ENCODE data around the gene PLA2G4C.

GRCh38 chr19:48060381-48060780 is 50.2 kb downstream of the PLA2G4C start:
- TF ChIP-seq CTCF (conservative IDR thresholded peaks at IDR 0.05; ENCODE audit: low read depth in 2 of 2) = no peak
- TF ChIP-seq REST (IDR thresholded peaks at IDR 0.05; ENCODE audit: unreplicated experiment) = no peak
- no peak for TF ChIP-seq ETS1 (IDR thresholded peaks at IDR 0.05)
- TF ChIP-seq CREB1 (CRISPR knock-in tag; IDR thresholded peaks at IDR 0.05; ENCODE audit: low read depth) = no peak
- no peak for TF ChIP-seq JUNB (IDR thresholded peaks at IDR 0.05; ENCODE audit: unreplicated experiment)
- TF ChIP-seq NANOG (IDR thresholded peaks at IDR 0.05; ENCODE audit: borderline replicate concordance) = no peak
- TF ChIP-seq EZH2 (IDR thresholded peaks at IDR 0.05; ENCODE audit: low read depth, unreplicated experiment) = no peak
- no peak for TF ChIP-seq POLR2AphosphoS5 (IDR thresholded peaks at IDR 0.05; ENCODE audit: low read depth)
- TF ChIP-seq ZNF114 (CRISPR knock-in tag; IDR thresholded peaks at IDR 0.05) = no peak
- TF ChIP-seq EZH2phosphoT487 (IDR thresholded peaks at IDR 0.05; ENCODE audit: unreplicated experiment) = no peak

All from GM23338 (cell line).